ENCODE data around the gene SAMD9L. TPM values are rescaled to one million over a fixed set of nuclear protein-coding genes. Genes with fewer than 3 reads are reported as not detected.

Gene SAMD9L
- total and polyA plus RNA-seq, 7 donors = 2.4 to 19.0 (median 6.4) TPM

DNA sequence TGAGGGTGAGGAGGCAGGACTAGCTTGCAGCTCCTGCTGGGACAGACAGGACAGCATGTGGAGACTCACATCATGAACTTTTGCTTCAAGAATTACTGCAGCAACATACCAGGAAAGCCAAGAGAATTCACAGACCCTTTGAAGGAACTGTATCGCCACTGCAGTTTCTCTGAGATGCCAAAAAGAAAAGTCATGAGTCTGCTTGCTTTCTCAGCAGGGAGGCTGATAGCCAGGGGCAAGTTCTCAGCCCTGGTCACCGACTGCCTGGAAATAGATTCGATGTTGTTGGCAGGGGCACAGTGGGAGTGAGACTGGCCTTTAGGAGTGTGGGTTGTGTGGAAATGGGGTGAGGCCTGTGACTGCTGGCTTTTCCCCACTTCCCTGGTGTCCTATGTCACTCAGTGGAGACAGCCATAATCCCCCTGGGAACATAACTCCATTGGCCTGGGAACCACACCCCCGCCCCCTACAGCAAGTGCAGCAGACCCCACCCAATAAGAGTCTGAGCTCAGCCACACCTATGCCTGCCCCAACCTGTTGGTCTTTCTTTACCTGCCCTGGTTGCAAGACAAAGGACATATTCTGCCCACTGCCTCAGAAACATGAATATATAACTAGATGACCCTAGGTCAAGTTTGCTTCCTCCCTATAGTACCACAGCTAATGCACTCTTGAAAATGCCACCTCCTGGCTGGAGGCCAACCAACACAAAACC is 28.8 kb downstream of the SAMD9L start:
- Histone ChIP-seq H3K4me1 (peaks cover 0 to 29% (median 4%) of the 10 kb centered on the region in 4 donors), H3K4me3 (no peak overlapping the region), H3K36me3 (no peaks in the 10 kb centered on the region), H3K27ac (no peak overlapping the region), H3K9me3 (no peaks in the 10 kb centered on the region), H3K27me3 (no peaks in the 10 kb centered on the region)
- TF ChIP-seq POLR2A (IDR thresholded peaks at IDR 0.05) (no peak), EP300 (IDR thresholded peaks at IDR 0.05) (no peak), POLR2AphosphoS5 (IDR thresholded peaks at IDR 0.05) (no peak)
- TF ChIP-seq, protein P1, sequence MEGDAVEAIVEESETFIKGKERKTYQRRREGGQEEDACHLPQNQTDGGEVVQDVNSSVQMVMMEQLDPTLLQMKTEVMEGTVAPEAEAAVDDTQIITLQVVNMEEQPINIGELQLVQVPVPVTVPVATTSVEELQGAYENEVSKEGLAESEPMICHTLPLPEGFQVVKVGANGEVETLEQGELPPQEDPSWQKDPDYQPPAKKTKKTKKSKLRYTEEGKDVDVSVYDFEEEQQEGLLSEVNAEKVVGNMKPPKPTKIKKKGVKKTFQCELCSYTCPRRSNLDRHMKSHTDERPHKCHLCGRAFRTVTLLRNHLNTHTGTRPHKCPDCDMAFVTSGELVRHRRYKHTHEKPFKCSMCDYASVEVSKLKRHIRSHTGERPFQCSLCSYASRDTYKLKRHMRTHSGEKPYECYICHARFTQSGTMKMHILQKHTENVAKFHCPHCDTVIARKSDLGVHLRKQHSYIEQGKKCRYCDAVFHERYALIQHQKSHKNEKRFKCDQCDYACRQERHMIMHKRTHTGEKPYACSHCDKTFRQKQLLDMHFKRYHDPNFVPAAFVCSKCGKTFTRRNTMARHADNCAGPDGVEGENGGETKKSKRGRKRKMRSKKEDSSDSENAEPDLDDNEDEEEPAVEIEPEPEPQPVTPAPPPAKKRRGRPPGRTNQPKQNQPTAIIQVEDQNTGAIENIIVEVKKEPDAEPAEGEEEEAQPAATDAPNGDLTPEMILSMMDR (IDR thresholded peaks at IDR 0.05) = no peak
- WGBS, 2 donors = 94% methylated on average over 4 of the region's 4 CpGs
- no peak for DNase-seq
- intact Hi-C loops (cut with DNase I) = no loop called here

- no peaks in the 10 kb centered on the region for H3K27me3 ChIP-seq
- intact Hi-C loops (cut with DNase I) = no loop called here
- H3K4me1 ChIP-seq = peaks cover 0 to 29% (median 4%) of the 10 kb centered on the region in 4 donors
- TF ChIP-seq POLR2A (IDR thresholded peaks at IDR 0.05) (no peak), POLR2AphosphoS5 (IDR thresholded peaks at IDR 0.05) (peak in 2 of 4 donors; percentile 21 to 55)
- peaks cover 0 to 3% (median 0%) of the 10 kb centered on the region in 4 donors for H3K9me3 ChIP-seq
- WGBS, 2 donors = 1 to 3% methylated on average over 4 of the region's 4 CpGs
- DNase-seq = peak; percentile 71
- H3K4me3 ChIP-seq = peak within 1 kb of the TSS; percentile 36 to 54 (median 44)
- H3K27ac ChIP-seq = peak within 1 kb of the TSS; percentile 59 to 75 (median 69)
- no peaks in the 10 kb centered on the region for H3K36me3 ChIP-seq
These were observed 30.2 kb downstream of the SAMD9L start, which contains the start of gene SAMD9 for GRCh38 chr7:93117852-93118530. Gene SAMD9, minus strand, starts transcription at chr7:93117979. Its CDS starts 11,882 bp downstream, at chr7:93106097.

DNA sequence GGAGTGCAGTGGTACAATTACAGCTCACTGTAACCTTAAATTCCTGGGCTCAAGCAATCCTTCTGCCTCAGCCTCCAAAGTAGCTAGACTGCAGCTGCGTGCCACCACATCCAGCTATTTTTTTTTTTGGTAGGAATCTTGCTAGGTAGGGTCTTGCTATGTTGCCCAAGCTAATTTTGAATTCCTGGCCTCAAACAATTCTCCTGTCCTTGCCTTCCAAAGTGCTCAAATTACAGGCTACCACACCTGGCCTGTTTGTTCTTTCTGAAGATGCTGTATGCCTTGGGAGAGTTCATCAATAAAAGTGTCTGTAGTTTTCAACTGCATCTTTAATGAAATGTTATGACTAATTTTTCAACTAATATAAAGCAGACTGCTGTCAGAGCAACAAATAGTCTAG is 30.9 kb downstream of the SAMD9L start:
- 68 to 72% methylated on average over 1 of the region's 1 CpG for WGBS, 2 donors

GRCh38 chr7:93115796-93116195 is 32.4 kb downstream of the SAMD9L start:
- peaks cover 0 to 3% (median 0%) of the 10 kb centered on the region in 4 donors for H3K9me3 ChIP-seq
- TF ChIP-seq EP300 (IDR thresholded peaks at IDR 0.05) (no peak), POLR2AphosphoS5 (IDR thresholded peaks at IDR 0.05) (no peak)
- TF ChIP-seq, protein P1 (IDR thresholded peaks at IDR 0.05) = no peak
- no peak for DNase-seq
- no peak overlapping the region for H3K27ac ChIP-seq
- H3K4me3 ChIP-seq = peak overlapping the region in 1 of 4 donors; percentile 5
- peaks cover 0 to 7% (median 0%) of the 10 kb centered on the region in 4 donors for H3K36me3 ChIP-seq
- WGBS, 2 donors = 71 to 81% methylated on average over 7 of the region's 7 CpGs
- no peaks in the 10 kb centered on the region for H3K27me3 ChIP-seq
- intact Hi-C loops (cut with DNase I) = no loop called here
- peaks cover 0 to 29% (median 4%) of the 10 kb centered on the region in 4 donors for H3K4me1 ChIP-seq

More for the DNA sequence above, 30.9 kb downstream of the SAMD9L start:
- intact Hi-C loops (cut with DNase I) = no loop called here
- Histone ChIP-seq H3K4me1 (peaks cover 0 to 29% (median 4%) of the 10 kb centered on the region in 4 donors), H3K27ac (peak overlapping the region in 3 of 4 donors; percentile 64 to 75 (median 74)), H3K36me3 (no peaks in the 10 kb centered on the region), H3K9me3 (peaks cover 0 to 3% (median 0%) of the 10 kb centered on the region in 4 donors), H3K4me3 (peak overlapping the region; percentile 36 to 54 (median 44)), H3K27me3 (no peaks in the 10 kb centered on the region)
- no peak for DNase-seq
- TF ChIP-seq POLR2AphosphoS5 (IDR thresholded peaks at IDR 0.05) (no peak), POLR2A (IDR thresholded peaks at IDR 0.05) (no peak), EP300 (IDR thresholded peaks at IDR 0.05) (no peak)
- TF ChIP-seq, protein P1 (IDR thresholded peaks at IDR 0.05) = no peak

DNA sequence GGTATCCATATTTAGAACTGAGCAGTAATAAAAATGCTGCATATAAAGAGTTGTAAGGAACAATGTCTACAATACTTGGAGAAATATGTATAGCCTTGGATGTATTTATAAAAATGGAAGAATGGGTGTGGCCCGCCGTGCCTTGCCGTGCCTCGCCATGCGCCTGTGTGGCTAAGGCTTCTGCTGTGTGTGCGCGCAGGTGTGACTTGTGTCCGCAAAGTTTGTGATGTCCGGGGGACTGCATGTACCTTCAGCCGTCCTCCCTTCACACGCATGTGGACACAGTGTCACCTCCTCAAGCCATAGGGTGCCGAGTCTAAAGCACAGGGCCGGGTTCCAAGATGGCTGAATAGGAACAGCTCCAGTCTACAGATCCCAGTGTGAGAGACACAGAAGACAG is 40.2 kb downstream of the SAMD9L start:
- WGBS, 2 donors = 92 to 99% methylated on average over 13 of the region's 13 CpGs
- TF ChIP-seq POLR2A (IDR thresholded peaks at IDR 0.05) (no peak), POLR2AphosphoS5 (IDR thresholded peaks at IDR 0.05) (no peak), EP300 (IDR thresholded peaks at IDR 0.05) (no peak)
- TF ChIP-seq, protein P1 (IDR thresholded peaks at IDR 0.05) = no peak
- H3K27me3 ChIP-seq = no peaks in the 10 kb centered on the region
- H3K9me3 ChIP-seq = peaks cover 0 to 49% (median 41%) of the 10 kb centered on the region in 4 donors
- intact Hi-C loops (cut with DNase I) = no loop called here
- H3K27ac ChIP-seq = no peak overlapping the region
- no peaks in the 10 kb centered on the region for H3K4me1 ChIP-seq
- H3K36me3 ChIP-seq = peaks cover 0 to 62% (median 38%) of the 10 kb centered on the region in 4 donors
- H3K4me3 ChIP-seq = no peak overlapping the region
- DNase-seq = no peak

Measured in sigmoid colon (tissue), 7 donors.